NB4 (cell line): ENCODE measurements around the gene HOXB7.

Experiments
- CTCF ChIP-seq: IDR thresholded peaks from one replicate; pipeline ENCODE4 v1.5.1; 2012; ENCODE audit warnings: low read depth, low read length
- MAX ChIP-seq: IDR thresholded peaks from 2 replicates; pipeline ENCODE4 v1.6.1; 2011; ENCODE audit warnings: low read depth, low read length
- MYC ChIP-seq: IDR thresholded peaks from 2 replicates; pipeline ENCODE4 v1.6.1; 2011; ENCODE audit warnings: low read depth, low read length
- POLR2A ChIP-seq: IDR thresholded peaks from 2 replicates; pipeline ENCODE4 v1.6.1; 2011; ENCODE audit warnings: mild to moderate bottlenecking; ENCODE audit not compliant: insufficient read length; ENCODE audit errors: extremely low read depth

GRCh38 chr17:48570325-48571023, 40.3 kb downstream of the HOXB7 start:
- no peak for TF ChIP-seq POLR2A
- no peak for TF ChIP-seq CTCF
- no peak for TF ChIP-seq MAX
- TF ChIP-seq MYC = no peak
